Measurements from ENCODE around the gene RAB5A.
A peak's percentile ranks its signal among the peaks of the same experiment; 100 is the strongest.
"Not testable (repeated sequence)": the region's sequence is repeated elsewhere in the genome, so short reads cannot be mapped to it uniquely, and the experiment has no call there.

The RAB5A gene

DNA sequence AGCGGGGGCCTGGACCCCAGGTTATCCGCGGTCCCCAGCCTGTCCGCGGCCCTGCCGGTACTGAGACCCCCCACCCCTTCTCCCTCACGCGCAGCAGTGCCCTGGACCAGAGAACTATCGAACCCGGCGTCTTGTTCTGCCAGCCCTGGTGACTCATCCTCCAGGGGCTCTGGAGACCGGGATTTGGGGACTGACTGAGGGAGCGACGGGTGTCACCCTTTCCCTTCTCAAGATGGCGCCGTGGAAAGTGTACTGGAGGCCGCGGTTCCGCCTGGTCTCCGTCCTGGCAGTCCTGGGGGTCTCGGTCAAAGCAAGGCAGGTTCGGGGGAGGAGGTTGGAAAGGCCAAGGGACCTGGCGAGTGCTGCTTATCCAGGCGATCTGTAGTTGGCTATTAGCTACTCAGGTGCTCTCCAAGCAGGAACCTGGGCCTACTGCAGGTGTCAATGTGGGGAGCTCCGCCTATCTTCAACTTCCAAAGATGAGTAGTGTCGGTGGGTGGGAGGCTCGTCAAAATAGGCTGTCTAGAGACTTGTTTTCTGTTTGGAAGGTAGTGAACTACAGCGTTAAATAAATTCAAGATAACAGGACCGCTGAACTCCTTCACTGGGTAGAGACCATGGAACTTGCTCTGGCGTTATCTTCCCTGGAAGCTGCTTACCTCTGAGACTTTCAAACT lies 790 bp downstream of the RAB5A start:
- peak in 2 of 3 donors; percentile 7 to 22 for DNase-seq (ENCODE audit: low read depth in 3 of 3, low spot score in 1 of 3)

DNA sequence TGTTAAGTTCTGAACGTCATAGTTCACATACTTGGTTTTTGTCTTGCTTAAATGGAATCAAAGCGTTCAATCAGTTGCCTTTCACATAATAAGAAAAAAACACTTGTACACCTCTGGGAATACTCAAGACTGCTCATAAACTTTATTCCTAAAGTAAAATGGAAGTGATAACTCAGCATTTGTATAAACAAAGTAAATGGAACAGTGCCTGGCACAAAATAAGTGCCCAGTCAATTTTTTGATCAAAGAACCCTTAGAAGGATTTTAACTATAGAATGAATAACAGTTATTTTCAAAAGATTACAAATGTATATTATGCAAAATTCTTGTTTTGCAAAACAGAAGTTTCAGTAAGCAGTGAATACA lies 1.3 kb downstream of the RAB5A start:
- DNase-seq (ENCODE audit: low read depth in 3 of 3, low spot score in 1 of 3): no peak

DNA sequence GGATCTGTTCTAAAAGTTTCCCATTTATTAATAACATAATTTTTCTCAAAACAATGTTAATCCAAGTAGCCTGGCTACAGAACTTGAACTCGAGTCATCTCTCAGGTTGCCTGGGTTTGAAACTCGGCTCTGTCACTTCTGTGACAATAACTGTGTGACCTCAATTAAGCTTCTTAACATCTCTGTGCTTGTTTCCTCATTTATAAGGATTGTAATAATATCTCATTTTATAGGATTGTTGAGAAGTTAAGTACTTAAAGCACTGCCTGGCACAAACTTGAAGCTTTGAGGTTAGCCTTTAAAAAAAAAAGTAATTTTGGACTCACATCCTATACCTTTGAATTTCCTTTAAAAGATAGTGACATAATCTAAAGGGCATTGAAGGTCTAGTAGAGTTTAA lies 3.4 kb downstream of the RAB5A start:
- no peak for DNase-seq (ENCODE audit: low read depth in 3 of 3, low spot score in 1 of 3)

DNA sequence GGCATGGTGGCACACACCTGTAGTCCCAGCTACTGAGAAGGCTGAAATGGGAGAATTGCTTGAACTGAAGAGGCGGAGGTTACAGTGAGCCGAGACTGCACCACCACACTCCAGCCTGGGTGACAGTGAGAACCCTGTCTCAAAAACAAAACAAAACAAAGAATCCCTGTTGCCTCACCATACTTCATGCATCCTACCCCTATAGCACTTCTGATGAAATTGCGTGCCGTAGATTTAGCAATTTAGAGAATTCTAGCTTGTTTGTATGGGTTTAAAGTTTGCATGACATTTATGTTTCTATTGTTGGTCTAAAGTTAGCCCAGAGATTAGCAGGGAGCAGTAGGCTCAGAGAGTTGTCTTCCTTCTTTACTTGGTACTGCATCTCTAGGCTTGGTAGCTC lies 7.8 kb downstream of the RAB5A start:
- DNase-seq (ENCODE audit: low read depth in 3 of 3, low spot score in 1 of 3): no peak

DNA sequence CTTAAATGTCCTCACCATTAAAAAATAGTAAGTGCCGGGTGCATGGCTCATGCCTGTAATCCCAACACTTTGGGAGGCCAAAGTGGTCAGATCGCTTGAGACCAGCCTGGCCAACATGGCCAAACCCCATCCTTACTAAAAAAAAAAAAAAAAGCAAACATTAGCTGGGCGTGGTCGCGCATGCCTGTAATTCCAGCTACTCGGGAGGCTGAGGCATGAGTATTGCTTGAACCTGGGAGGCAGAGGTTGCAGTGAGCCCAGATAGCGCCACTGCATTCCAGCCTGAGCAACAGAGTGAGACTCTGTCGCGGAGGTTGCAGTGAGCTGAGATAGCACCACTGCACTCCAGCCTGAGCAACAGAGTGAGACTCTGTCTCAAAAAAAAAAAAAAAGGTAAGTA lies 10.5 kb downstream of the RAB5A start:
- DNase-seq (ENCODE audit: low read depth in 3 of 3, low spot score in 1 of 3): not testable (repeated sequence)

DNA sequence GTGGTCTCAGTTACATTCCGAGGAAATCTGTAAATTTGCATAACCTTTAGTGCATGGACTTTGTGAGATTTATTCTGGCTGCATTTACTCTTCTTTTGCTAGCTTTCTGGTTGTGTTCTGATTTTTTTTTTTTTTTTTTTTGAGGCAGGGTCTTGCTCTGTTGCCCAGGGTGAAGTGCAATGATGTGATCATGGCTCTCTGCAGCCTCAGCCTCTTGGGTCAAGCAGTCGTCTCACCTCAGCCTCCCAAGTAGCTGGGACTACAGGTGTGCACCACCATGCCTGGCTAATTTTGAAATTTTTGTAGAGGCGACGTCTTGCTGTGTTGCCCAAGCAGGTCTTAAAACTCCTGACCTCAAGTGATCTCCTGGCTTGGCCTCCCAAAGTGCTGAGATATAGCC lies 12.6 kb downstream of the RAB5A start:
- DNase-seq (ENCODE audit: low read depth in 3 of 3, low spot score in 1 of 3): no peak

DNA sequence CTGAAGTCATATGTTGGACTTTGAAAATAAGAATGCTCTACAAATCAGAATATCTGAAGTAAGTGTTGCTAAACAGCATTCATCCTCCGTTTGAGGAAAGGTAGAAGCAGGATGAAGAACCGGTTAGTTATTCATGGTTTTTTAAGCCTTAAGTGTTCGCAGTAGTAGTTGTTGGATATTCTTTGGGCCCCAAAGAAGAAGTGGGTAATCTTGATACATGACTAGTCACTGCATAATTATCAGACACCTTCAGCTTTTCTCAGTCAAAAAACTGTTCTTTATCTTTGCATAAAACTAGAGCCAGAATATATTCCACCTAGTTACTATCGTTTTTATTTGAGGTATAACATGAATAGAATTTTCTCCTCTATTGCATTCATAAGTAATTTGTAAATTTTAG lies 13.8 kb downstream of the RAB5A start:
- DNase-seq (ENCODE audit: low read depth in 3 of 3, low spot score in 1 of 3): no peak

DNA sequence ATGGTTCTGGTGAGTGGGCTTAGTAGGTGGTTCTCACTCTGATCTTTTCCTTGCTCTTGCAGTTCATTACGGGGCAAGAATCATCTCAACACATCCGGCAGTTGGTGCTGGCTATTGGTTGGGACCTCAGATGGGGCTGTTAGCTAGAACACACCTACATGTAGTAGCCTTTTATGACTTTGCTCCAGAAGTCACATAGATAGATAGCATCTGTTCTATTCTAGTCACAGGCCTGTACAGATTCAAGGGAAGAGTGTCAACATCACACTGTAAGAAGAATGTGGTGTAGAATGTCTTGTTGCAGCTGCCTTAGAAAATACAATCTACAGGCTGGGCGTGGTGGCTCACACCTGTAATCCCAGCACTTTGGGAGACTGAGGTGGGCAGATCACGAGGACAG lies 15.1 kb downstream of the RAB5A start:
- DNase-seq (ENCODE audit: low read depth in 3 of 3, low spot score in 1 of 3): no peak

DNA sequence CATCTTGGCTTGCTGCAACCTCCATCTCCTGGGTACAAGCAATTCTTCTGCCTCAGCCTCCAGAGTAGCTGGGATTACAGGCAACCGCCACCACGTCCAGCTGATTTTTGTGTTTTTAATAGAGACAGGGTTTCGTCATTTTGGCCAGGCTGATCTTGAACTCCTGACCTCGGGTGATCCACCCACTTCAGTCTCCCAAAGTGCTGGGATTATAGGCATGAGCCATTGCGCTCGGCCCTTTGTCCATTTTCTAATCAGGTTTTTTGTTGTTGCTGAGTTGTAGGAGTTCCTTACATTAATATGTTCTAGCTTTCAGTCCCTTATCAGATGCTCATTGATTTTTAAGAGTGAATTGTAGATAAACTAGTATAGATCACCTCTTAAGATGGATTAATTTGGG lies 20.3 kb downstream of the RAB5A start:
- DNase-seq (ENCODE audit: low read depth in 3 of 3, low spot score in 1 of 3): no peak

DNA sequence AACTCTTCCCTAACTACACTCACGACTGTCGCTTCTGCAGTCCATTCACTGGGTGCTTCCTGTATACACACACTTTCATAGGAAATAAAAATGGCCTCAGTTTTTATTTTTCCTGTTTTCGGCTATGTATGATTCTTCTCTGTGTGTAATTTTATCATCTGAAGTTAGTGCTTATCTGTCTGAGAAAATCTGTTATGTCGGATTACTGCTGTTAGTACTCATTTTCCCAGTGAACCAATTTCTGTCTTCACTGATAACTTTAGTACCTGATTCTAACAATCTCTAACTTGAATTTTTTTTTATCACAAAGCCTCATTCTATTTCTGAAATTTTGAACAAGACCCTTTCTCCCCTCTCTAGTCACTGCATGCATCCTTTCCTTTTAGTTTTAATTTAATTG lies 20.9 kb downstream of the RAB5A start:
- no peak for DNase-seq (ENCODE audit: low read depth in 3 of 3, low spot score in 1 of 3)

DNA sequence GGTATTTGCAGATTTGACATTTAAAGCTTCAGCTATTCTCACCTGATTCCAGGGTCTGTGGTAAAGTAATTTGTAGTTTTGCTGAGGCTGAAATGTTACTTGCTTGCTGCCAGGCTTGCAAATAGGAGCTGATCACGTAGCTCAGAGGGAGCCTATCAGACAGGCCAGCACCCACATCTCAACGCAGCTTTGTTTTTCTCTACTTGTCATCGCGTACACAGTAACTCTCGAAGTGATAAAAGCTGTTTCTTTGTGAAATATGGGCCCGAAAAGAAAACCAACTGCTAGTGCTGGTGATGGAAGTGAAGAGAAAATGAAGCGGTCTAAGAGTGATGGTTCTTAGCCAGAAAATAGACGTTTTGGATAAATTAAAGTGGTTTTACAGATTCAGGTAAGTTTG lies 23.4 kb downstream of the RAB5A start:
- DNase-seq (ENCODE audit: low read depth in 3 of 3, low spot score in 1 of 3): no peak

DNA sequence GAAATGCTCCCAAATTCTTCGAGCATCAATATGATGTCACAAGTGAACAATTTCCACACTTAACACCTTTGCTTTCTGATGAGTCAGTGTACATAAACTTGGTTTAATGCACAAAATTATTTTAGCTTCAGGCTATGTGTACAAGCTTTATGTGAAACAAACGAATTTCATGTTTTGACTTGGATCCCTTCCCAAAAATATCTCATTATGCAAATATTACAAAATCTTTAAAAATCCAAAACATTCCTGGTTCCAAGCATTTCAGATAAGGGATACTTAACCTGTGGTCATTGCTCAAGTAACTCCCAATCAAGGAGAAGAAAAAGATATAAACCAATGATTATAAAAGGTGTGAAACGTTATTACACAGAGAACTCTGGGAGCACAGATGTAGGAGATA lies 25.2 kb downstream of the RAB5A start:
- no peak for DNase-seq (ENCODE audit: low read depth in 3 of 3, low spot score in 1 of 3)

DNA sequence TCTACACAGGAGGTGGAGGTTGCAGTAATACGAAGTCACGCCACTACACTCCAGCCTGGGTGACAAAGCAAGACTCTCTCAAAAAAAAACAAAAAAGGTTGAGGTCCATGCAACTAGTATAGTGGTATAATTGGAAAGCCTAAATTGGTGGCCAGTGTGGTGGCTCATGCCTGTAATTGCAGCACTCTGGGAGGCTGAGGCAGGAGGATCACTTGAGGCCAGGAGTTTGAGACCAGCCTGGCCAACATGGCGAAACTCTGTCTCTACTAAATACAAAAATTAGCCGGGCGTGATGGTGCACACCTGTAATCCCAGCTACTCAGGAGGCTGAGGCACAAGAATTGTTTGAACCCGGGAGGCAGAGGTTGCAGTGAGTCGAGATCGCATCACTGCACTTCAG lies 42.0 kb downstream of the RAB5A start:
- not testable (repeated sequence) for DNase-seq (ENCODE audit: low read depth in 3 of 3, low spot score in 1 of 3)

DNA sequence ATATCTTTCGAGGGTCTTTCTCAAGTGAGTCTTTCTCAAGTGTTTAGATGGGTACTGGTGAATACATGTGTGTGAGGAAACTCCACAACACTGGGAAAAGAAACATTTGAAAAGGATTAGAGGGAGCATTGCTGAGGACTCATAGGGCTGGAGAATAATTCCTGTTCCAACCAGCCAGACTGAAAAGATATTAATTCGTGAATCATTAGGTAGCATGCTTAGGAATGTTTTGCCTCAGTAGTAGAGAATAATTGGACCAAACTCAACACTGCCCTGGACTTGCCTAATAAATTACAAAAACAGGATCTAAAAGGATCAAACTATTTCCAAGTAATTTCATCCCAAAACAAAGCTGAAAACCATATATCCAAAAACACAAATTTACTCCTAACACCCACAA lies 47.9 kb downstream of the RAB5A start:
- DNase-seq (ENCODE audit: low read depth in 3 of 3, low spot score in 1 of 3): no peak

DNA sequence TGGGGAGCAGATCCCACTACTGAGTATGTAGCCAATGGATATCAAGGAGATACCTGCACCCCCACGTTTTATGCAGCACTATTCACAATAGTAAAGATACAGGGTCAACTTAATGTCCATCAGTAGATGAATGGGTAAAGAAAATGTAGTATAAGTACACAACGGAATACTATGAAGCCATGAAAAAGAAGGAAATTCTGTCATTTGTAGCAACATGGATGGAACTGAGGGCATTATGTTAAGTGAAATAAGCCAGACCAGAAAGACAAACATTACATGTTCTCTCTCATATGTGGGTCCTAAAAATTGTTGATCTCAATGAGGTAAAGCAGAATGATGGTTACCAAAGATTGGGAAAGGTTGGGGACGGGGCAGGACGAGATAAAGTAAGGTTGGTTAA lies 50.6 kb downstream of the RAB5A start:
- no peak for DNase-seq (ENCODE audit: low read depth in 3 of 3, low spot score in 1 of 3)

DNA sequence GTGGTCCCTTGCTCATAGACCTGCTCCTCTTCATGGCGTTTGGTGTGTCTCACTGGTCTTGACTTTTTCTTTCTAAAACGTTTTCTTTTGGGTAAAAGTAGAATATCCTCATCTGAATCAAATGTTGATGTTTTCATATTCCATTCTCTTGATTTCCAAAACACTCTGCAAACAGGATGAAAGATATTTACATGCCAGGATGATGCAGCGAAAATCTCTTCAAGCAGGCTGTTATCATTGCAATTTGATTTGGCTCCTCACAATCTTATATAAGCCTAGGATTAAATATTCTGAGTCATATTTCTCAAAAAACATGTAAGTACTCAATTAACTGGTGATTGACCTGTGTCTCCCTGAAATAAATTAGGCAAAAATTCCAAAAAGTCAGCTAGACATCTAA lies 55.0 kb downstream of the RAB5A start:
- no peak for DNase-seq (ENCODE audit: low read depth in 3 of 3, low spot score in 1 of 3)

DNA sequence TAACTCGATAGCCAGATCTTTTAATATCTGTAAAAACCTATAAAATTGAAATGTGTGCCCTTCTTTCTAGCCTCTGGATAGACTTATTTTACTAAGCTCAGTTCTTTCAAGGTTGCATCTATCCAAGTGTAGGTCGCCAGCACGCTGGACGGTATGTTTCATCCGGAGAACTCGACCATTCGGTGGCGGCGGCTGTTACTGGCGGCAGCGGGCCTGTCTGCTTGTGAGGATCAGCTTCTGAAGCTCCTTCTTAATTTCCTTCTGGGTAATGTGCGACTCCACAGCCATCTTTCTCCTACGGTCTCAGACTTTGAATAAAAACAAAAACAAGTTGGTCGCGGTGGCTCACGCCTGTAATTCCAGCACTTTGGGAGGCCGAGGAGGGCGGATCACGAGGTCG lies 61.1 kb downstream of the RAB5A start:
- no peak for DNase-seq (ENCODE audit: low read depth in 3 of 3, low spot score in 1 of 3)

DNA sequence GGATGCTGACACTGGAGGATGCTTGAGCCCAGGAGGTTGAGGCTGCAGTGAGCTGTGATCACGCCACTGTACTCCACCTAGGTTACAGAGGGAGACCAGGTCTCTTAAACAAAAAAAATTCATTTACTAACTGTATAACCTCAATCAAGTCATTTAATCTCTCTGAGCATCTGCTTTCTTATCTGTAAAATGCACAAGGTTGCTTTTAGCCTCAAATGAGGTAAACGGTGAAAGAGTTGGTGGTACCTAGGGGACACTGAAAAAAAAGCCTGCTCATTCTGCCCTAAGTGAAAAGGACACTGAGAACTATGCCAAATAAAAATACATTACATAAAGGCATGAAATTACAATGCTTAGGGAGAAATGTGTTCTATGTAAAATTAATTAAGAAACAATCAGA lies 61.7 kb downstream of the RAB5A start:
- no peak for DNase-seq (ENCODE audit: low read depth in 3 of 3, low spot score in 1 of 3)

DNA sequence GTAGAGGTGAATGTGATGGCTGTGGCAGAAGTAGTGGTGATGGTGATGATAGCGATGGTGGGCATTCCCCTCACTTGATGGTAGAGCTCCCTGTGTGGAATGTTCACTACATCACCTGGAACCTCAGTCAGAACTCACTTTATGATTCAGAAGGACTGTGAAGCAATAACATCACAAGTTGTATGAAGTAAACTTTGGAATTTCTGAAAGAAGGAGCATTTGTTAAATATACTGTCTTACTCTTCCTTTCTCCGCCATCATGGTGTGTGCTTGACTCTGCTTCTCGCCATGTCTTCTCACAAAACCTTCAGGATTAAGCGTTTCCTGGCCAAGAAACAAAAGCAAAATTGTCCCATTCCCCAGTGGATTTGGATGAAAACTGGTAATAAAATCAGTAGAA lies 65.3 kb downstream of the RAB5A start, which contains the start of gene PP2D1:
PP2D1 (minus strand) TSS at position 101 of the 400 bp plus-strand sequence. CDS start 192 bp downstream, outside the sequence.
- DNase-seq (ENCODE audit: low read depth in 3 of 3, low spot score in 1 of 3): no peak

DNA sequence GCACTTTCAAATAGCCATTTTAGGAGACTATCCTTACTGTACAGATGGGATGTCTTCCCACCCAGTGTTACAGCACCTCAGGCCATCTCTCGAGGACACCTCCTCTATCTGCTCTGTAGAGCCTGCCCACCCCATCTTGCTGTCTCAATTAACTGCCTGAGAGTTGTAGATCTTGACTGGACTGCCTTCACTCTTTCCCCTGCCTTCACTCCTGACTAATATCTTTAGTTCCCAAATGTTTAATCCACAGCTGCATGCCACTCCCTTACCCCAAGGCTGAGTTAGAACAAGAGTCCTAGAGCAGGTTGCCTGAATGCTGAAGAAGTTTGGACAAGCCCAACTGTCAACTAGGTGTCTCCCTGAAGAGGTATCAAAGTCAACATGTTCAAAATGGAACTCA lies 66.5 kb downstream of the RAB5A start:
- DNase-seq (ENCODE audit: low read depth in 3 of 3, low spot score in 1 of 3): no peak

DNA sequence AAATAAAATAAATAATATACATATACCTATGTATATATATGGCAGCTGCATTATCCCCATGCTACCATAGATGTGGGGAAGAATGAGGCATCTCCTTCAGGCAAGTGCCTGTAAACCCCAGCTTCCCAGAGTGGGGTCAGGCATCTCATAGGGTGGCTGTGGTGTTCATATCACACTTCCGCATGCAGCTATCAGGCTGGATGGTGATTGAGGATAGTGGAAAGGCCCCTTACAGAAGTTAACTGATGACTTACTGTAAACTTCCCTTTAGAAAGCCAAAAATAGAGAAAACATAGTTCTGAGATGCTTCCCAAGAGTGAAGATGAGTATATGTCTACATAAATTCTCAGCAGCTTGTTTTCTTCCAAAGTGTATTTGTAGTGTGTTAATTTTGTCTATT lies 68.6 kb downstream of the RAB5A start:
- no peak for DNase-seq (ENCODE audit: low read depth in 3 of 3, low spot score in 1 of 3)

DNA sequence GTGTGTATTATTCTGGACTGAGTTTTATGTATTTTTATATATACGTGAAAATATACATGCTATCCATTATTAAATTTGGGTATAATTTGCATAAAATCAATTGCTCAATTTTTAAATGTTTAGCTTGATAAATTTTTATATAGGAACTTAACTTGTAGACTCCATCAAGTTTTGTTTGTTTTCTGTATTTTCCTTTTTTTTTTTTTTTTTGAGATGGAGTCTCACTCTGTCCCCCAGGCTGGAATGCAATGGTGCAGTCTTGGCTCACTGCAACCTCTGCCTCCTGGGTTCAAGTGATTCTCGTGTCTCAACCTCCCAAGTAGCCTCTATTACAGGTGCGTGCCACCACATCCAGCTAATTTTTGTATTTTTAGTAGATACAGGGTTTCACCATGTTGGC lies 69.2 kb downstream of the RAB5A start:
- not testable (repeated sequence) for DNase-seq (ENCODE audit: low read depth in 3 of 3, low spot score in 1 of 3)

DNA sequence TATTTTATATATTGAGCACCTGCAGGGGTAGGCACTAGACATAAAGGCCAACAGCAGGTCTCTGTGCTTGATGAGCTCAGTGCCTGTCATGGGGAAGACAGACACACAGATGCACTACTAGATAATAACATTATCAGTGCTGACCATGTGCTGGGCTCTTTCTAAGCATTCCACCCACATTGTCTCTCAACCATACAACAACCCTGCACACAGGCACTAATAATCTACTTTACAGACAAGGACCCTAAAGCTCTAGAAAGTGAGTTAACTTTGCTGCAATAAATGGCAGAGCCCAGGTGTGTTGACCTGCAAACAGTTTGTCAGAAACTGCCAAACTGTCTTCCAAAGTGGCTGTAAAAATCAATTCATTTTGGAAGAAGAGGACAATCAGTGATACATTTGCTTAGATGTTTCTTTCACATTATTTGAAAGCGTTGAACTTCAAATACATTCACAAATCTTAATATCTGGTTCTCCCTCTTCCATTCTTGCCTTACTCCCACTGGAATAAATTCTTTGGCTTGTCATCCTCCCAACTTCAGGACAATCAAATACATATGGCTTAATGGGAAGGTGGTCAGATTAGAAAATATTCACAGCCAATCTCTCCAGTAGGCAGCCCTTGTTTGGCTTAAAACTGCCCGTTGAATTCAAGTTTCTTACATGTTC lies 76.2 kb downstream of the RAB5A start:
- DNase-seq (ENCODE audit: low read depth in 3 of 3, low spot score in 1 of 3): no peak
